AG08396 (cell line): ENCODE results near the gene DYNC1LI1.

Experiments used
- DNase-seq: peaks from one replicate; pipeline ENCODE4 v3.0.0; 2012; ENCODE audit warnings: low spot score, mixed read lengths

The DYNC1LI1 gene

GRCh38 chr3:32492684-32493436, 77.8 kb downstream of the DYNC1LI1 start:
- no peak for DNase-seq

- no peak for DNase-seq
Observed at GRCh38 chr3:32488474-32489008, 82.1 kb downstream of the DYNC1LI1 start.

- DNase-seq, result no peak
Observed at GRCh38 chr3:32487781-32488473, 82.7 kb downstream of the DYNC1LI1 start.

GRCh38 chr3:32484436-32484835, 86.2 kb downstream of the DYNC1LI1 start:
- DNase-seq, result no peak

- DNase-seq, result no peak
Observed at GRCh38 chr3:32483772-32484171, 86.9 kb downstream of the DYNC1LI1 start.

GRCh38 chr3:32482693-32483092, 88.0 kb downstream of the DYNC1LI1 start:
- DNase-seq, result no peak

GRCh38 chr3:32481791-32482631, 88.6 kb downstream of the DYNC1LI1 start:
- DNase-seq, result no peak

GRCh38 chr3:32480604-32481003, 90.1 kb downstream of the DYNC1LI1 start:
- DNase-seq, result no peak
